ENCODE data around the gene RBKS. TPM values are rescaled to one million over a fixed set of nuclear protein-coding genes. Genes with fewer than 3 reads are reported as not detected.

The RBKS gene
- total and polyA plus RNA-seq, 2 of the 13 experiments (the other 11 are each of a cell fraction or from before 2014, with no cell fraction given), result 7.7 to 8.3 TPM

GRCh38 chr2:27754138-27754588 is 136.0 kb downstream of the RBKS start:
- Histone ChIP-seq H3K36me3 (replicated peaks in 1 of 2; ENCODE audit: control insufficient read depth in 1 of 2, insufficient read depth in 2 of 2, low read length in 2 of 2) (no peaks in the 10 kb centered on the region; a peak in 1 of 5 replicates), H3K4me1 (ENCODE audit: insufficient read depth, low read length) (peaks cover 62% of the 10 kb centered on the region), H3K27ac (ENCODE audit: extremely low read length, insufficient read depth, low read length) (no peak overlapping the region), H3K9me3 (ENCODE audit: low read length) (peaks cover 6% of the 10 kb centered on the region), H2AFZ (ENCODE audit: low read length) (no peak overlapping the region), H3K9ac (ENCODE audit: insufficient read depth, low read depth, low read length) (peak overlapping the region; percentile 83; the same call in 1 of the 2 replicates), H3K79me2 (ENCODE audit: insufficient read depth, low read length) (peaks cover 18% of the 10 kb centered on the region), H4K20me1 (ENCODE audit: insufficient read depth, low read length) (peaks cover 3% of the 10 kb centered on the region; the same call in 1 of the 2 replicates), H3K4me2 (ENCODE audit: low read depth, low read length) (peak overlapping the region; percentile 96), H3K4me3 (replicated peaks in 1 of 3; ENCODE audit: insufficient read depth in 1 of 3, low read depth in 2 of 3, low read length in 3 of 3) (peak overlapping the region; percentile 82 to 90 (median 89)), H3K27me3 (ENCODE audit: control insufficient read depth in 1 of 2, insufficient read depth in 2 of 2, low read length in 2 of 2) (no peaks in the 10 kb centered on the region)
- in situ Hi-C loops (cut with HindIII; ENCODE audit: extremely low pct_ligation_motif_present, low pct_unique_long_range_greater_than_20kb) (loop anchor here (5.0 to 10.0 kb wide), 2 partner anchors 47 to 641 kb away; partner anchors contain the start of gene FOSL2), intact Hi-C loops (cut with micrococcal nuclease; ENCODE audit: unreplicated experiment) (loop anchor here (5.0 kb wide), 1 partner anchor 138 kb away; the partner anchor contains the start of genes BABAM2 and RBKS)
- DNase-seq (ENCODE audit: low spot score), result peak; percentile 79
- no TSS peak for BruUV-seq (replicated peaks)
- ATAC-seq, result peak; percentile 86
- peak; percentile 71 for FAIRE-seq
- WGBS (ENCODE audit: low lambda C conversion rate), result 13% methylated on average over 4 of the region's 4 CpGs
- CTCF ChIA-PET (ENCODE audit: low intra/inter-chr PET ratio, low total read pairs), result interaction anchor here (0.8 to 1.8 kb wide), 5 partner anchors 31 to 698 kb away, joined by 3 to 10 read pairs (median 4); no protein-coding TSS in a partner anchor
- POLR2A ChIA-PET, result interaction anchor here (0.9 to 16.2 kb wide), 16 partner anchors 11 to 642 kb away, joined by 3 to 248 read pairs (median 9); partner anchors contain the start of genes BABAM2, FOSL2, MRPL33 and RBKS
- TF ChIP-seq ZNF276 (CRISPR knock-in tag; IDR thresholded peaks at IDR 0.05; ENCODE audit: low read depth) (no peak; the same call in 1 of the 2 replicates), NR2C2 (CRISPR knock-in tag; IDR thresholded peaks at IDR 0.05; ENCODE audit: borderline replicate concordance) (peak; percentile 57; the same call in 1 of the 2 replicates), GATA4 (IDR thresholded peaks at IDR 0.05; ENCODE audit: borderline replicate concordance, low read depth) (no peak), ZNF230 (CRISPR knock-in tag; IDR thresholded peaks at IDR 0.05) (no peak), CBX5 (CRISPR knock-in tag; IDR thresholded peaks at IDR 0.05; ENCODE audit: borderline replicate concordance) (peak; percentile 87; the same call in 1 of the 2 replicates), ZNF746 (CRISPR knock-in tag; IDR thresholded peaks at IDR 0.05) (no peak), ZIK1 (CRISPR knock-in tag; IDR thresholded peaks at IDR 0.05; ENCODE audit: borderline replicate concordance, low read depth) (no peak), MED8 (CRISPR knock-in tag; IDR thresholded peaks at IDR 0.05; ENCODE audit: insufficient replicate concordance) (no peak), THRA (CRISPR knock-in tag; IDR thresholded peaks at IDR 0.05; ENCODE audit: borderline replicate concordance) (0 out of 2 replicates have a peak, but pooled peaks have one; percentile 44), ZNF607 (CRISPR knock-in tag; IDR thresholded peaks at IDR 0.05; ENCODE audit: borderline replicate concordance) (no peak), XBP1 (CRISPR knock-in tag; IDR thresholded peaks at IDR 0.05) (no peak), CREM (IDR thresholded peaks at IDR 0.05) (no peak), CREM (CRISPR knock-in tag; IDR thresholded peaks at IDR 0.05) (no peak), HMGXB3 (CRISPR knock-in tag; IDR thresholded peaks at IDR 0.05; ENCODE audit: borderline replicate concordance) (peak; percentile 85; the same call in 1 of the 2 replicates), MED13 (CRISPR knock-in tag; IDR thresholded peaks at IDR 0.05) (no peak), ZNF619 (CRISPR knock-in tag; IDR thresholded peaks at IDR 0.05) (no peak), HMG20B (CRISPR knock-in tag; conservative IDR thresholded peaks at IDR 0.05) (no peak)

Measured in HepG2 (cell line).